Parathyroid adenoma (tissue), 2 donors: ENCODE results near the gene RAET1E.

Experiments
- H2AFZ ChIP-seq: fragments of 300-600 bp; sonication (generic); one replicate; pipeline ENCODE4 v1.7.0; 2017; ENCODE audit warnings: antibody characterized with exemption, mild to moderate bottlenecking
- H3K27ac ChIP-seq: fragments of 300-600 bp; sonication (generic); one replicate; pipeline ENCODE4 v1.7.0; 2017
- H3K27me3 ChIP-seq: fragments of 300-600 bp; sonication (generic); one replicate; pipeline ENCODE4 v1.7.0; 2017; ENCODE audit warnings: low read length; ENCODE audit not compliant: control insufficient read depth, insufficient read depth
- H3K36me3 ChIP-seq: fragments of 300-600 bp; sonication (generic); one replicate; pipeline ENCODE4 v1.7.0; 2017; ENCODE audit warnings: low read length; ENCODE audit not compliant: control insufficient read depth, insufficient read depth
- H3K4me1 ChIP-seq: fragments of 300-600 bp; sonication (generic); one replicate; pipeline ENCODE4 v1.7.0; 2017; ENCODE audit warnings: control low read depth
- H3K4me2 ChIP-seq: fragments of 300-600 bp; sonication (generic); one replicate; pipeline ENCODE4 v1.7.0; 2017; ENCODE audit warnings: low read length
- H3K4me3 ChIP-seq: fragments of 300-600 bp; sonication (generic); one replicate; pipeline ENCODE4 v1.7.0; 2017; ENCODE audit warnings: low read depth, low read length
- H3K79me2 ChIP-seq: fragments of 300-600 bp; sonication (generic); one replicate; pipeline ENCODE4 v1.7.0; 2017; ENCODE audit warnings: control low read depth
- H3K9ac ChIP-seq: fragments of 300-600 bp; sonication (generic); one replicate; pipeline ENCODE4 v1.7.0; 2017; ENCODE audit warnings: mild to moderate bottlenecking
- H3K9me3 ChIP-seq: fragments of 300-600 bp; sonication (generic); one replicate; pipeline ENCODE4 v1.7.0; 2017; ENCODE audit warnings: low read length; ENCODE audit not compliant: control insufficient read depth
- CTCF ChIP-seq: fragments of 300-600 bp; sonication (generic); IDR thresholded peaks from one replicate; pipeline ENCODE4 v1.7.0; 2017; ENCODE audit warnings: antibody characterized with exemption, mild to moderate bottlenecking
- donor health status: primary hyperparathyroidism.

RAET1E gene

GRCh38 chr6:149918151-149918905 is 20.4 kb upstream of the RAET1E start:
- H3K36me3 ChIP-seq = no peaks in the 10 kb centered on the region
- no peak overlapping the region for H3K27ac ChIP-seq
- no peak overlapping the region for H3K4me3 ChIP-seq
- no peaks in the 10 kb centered on the region for H3K4me1 ChIP-seq
- no peaks in the 10 kb centered on the region for H3K9me3 ChIP-seq
- no peaks in the 10 kb centered on the region for H3K79me2 ChIP-seq
- H3K4me2 ChIP-seq = no peak overlapping the region
- no peak overlapping the region for H2AFZ ChIP-seq
- TF ChIP-seq CTCF = no peak
- H3K9ac ChIP-seq = no peak overlapping the region
- no peaks in the 10 kb centered on the region for H3K27me3 ChIP-seq

DNA sequence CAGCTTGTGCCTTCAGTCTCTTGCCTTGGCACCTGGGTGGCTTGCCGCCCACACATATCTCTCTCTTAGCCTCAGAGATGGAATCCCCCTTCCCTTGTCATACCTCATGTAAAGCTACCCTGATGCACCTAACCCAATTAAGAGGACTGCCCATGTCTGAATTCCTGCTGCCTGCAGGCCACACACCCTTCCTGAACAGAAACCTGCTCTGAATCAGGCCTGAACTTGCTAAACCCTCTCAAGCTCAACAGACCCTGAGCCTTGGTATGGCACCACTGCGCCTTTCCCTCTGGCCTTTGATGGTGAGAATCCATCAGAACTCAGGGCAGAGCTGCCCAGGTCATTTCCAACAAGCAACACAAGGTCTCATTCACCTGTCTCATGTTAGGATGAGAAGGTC is 19.8 kb upstream of the RAET1E start:
- H2AFZ ChIP-seq = no peak overlapping the region
- no peak overlapping the region for H3K9ac ChIP-seq
- H3K4me2 ChIP-seq = no peak overlapping the region
- H3K79me2 ChIP-seq = no peaks in the 10 kb centered on the region
- no peak overlapping the region for H3K27ac ChIP-seq
- no peaks in the 10 kb centered on the region for H3K27me3 ChIP-seq
- H3K36me3 ChIP-seq = no peaks in the 10 kb centered on the region
- no peaks in the 10 kb centered on the region for H3K4me1 ChIP-seq
- H3K9me3 ChIP-seq = no peaks in the 10 kb centered on the region
- TF ChIP-seq CTCF = no peak
- no peak overlapping the region for H3K4me3 ChIP-seq

DNA sequence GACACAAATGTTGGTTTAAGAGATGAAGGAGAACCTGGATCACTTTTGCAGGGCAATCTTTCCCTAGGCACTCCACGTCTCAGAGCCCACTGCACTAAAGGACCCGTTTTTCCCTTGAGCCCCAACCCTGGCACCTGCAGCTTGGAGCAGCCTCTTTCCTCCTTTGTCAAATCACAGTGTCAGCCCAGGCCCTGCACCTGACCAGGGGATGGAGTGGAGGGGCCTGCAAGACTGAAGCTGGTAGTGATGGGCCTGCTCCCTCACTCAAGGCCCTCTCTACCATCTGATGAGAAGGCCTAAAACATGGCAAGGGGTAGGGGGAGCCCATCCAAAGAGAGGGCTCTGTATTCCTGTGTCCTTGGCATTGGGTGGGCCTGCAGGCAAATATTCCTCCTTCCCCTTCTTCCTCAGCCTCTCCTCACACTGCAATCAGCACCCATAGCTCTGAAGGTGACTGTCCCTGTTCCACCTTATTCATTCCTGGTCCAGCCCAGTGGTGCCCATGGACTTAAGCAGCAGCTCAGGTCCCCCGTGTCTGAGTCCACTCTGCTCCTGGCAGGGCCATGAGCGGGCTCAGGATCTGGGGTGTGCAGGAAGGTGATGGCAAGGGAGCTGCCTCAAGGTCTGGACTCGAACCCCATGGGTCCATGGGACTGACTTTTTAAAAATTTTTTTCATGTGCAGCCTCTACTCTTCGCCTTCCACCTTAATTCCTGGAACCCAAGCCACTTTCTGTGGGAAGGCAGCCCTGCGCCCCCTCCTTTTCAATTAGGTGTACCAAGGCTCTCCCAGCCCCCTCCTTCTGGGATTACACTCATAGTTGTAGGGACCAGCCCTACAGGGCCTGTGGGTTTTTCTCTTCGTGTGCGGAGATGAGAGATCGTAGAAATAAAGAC is 18.3 kb upstream of the RAET1E start:
- Histone ChIP-seq H2AFZ (no peak overlapping the region), H3K4me1 (no peaks in the 10 kb centered on the region), H3K79me2 (no peaks in the 10 kb centered on the region), H3K9me3 (no peaks in the 10 kb centered on the region), H3K36me3 (no peaks in the 10 kb centered on the region), H3K4me2 (no peak overlapping the region), H3K27ac (no peak overlapping the region), H3K9ac (no peak overlapping the region), H3K27me3 (no peaks in the 10 kb centered on the region), H3K4me3 (no peak overlapping the region)
- TF ChIP-seq CTCF = no peak

DNA sequence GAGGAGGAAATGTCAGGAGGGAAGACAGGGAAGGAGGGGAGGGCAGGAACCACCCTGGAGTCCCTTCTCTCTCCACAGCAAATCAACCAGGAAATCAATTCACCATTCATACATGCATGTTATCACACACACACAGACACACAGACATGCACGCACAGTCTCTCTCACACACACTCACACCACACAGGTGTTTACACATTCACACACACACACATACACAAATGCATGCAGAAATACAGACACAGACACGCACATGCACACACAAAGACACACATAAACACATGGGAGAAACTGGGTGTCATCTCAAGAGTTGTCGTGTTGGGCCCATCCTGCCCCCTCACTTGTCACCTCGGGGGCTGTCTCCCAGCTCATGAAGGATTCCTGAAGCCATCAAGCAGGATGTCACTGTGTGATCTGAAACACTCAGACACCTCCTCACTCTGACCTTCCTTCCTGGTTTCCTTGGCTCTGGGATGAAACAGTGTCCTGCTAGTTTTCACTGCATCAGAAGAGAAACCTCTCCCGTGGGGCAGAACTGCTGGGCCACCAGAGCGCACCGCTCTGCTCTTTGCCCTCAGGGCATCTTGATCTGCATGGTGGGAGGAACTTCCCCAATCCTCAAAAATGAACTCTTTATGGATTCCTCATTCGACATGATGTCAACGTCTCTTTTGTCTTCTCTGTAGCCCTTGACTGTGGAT is 15.8 kb upstream of the RAET1E start:
- Histone ChIP-seq H3K27me3 (no peaks in the 10 kb centered on the region), H2AFZ (no peak overlapping the region), H3K4me2 (no peak overlapping the region), H3K36me3 (no peaks in the 10 kb centered on the region), H3K4me3 (no peak overlapping the region), H3K79me2 (peaks cover 2% of the 10 kb centered on the region), H3K4me1 (no peaks in the 10 kb centered on the region), H3K27ac (no peak overlapping the region), H3K9me3 (no peaks in the 10 kb centered on the region), H3K9ac (no peak overlapping the region)
- TF ChIP-seq CTCF = no peak
